Tongue (tissue), 2 donors: ENCODE measurements around the gene ZNF426. TPM values are rescaled to one million over a fixed set of nuclear protein-coding genes. Genes with fewer than 3 reads are reported as not detected.

Source experiments
- DNase-seq: peaks from one replicate; pipeline ENCODE4 v3.0.0-alpha.2; 2015
- total RNA-seq: library from RNA; depleted of rRNA; stranded (reverse); fragments of >200 nt; gene quantifications from one replicate; pipeline ENCODE4 v1.2.3, GENCODE V29; 2014

The ZNF426 gene
- total RNA-seq, 1 donor from 2014 or later, result 18.8 TPM

DNA sequence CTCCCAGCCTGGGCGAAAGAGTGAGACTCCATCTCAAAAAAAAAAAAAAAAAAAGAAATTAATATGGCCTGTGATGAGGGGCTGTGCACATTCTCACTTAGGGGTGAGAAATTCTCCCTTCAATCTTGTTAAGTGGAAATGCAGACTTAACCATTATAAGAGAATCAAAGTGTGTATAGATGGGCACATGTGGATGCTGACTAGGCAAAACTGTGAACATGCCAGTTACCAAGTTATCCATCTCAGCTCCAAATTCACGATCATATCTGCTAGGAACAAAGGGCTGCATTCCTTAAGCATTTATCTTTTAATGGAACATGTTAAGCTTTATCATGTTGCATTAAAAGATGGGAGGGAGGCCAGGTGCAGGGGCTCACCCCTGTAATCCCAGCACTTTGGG is 44.3 kb downstream of the ZNF426 start:
- no peak for DNase-seq

DNA sequence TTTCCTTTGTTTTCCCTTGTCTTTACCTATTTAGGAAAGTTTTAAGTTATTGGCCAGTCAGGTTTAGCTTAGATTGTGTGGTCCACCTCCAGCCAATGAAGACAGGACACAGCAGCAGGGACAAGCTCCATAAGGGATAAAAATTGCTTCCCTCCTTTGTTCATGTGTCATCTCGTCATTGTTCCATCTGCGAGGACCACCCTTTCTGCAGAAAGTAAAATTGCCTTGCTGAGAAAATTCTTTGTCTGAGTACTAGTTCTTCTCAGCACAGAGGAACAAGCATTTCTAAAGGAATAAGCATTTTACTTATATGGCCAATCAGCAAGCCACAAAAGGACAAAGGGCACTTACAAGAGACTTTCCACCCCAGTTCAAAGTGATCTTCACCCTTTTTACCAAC is 51.4 kb downstream of the ZNF426 start:
- no peak for DNase-seq

DNA sequence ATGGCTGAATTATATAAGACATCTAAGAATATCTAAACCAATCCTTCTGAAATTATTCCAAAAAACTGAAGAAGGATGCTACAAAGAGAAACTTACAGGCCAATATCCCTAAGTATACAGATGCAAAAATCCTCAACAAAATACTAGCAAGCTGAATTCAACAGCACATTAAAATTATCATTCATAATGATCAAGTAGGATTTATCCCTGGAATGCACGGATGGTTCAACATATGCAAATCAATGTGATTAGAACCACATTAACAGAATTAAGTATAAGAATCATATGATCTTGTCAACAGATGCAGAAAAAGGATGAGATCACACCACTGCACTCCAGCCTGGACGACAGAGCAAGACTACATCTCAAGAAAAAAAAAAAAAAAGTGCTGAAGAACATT is 53.3 kb downstream of the ZNF426 start:
- DNase-seq, result no peak

DNA sequence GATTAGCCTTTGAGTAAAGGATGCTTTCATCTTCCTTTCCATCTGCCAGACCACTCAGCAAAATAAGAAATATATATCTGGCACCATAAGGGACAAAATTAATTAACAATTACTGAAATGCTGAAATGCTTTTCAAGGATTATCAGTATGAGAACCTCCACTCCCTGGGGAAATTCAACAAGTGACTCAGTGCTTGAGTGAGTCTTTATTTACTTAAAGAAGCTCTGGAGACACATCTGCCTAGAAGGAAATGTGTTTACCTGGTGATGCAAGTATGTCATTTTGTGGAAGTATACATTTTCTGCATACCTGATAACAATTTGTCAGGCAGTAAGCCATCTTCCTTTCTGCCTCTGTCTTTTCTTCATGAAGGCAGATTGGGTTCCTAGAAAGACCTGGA is 63.5 kb downstream of the ZNF426 start:
- DNase-seq, result no peak

Other genes with a start within 250 kb of the ZNF426 start
- gene ZNF699, start 228.8 kb downstream of the ZNF426 start, total RNA-seq, result 23.5 TPM
- gene ZNF559, start 214.5 kb downstream of the ZNF426 start, total RNA-seq, result 29.2 TPM
- 5.8 TPM for gene ZNF177, start 175.6 kb downstream of the ZNF426 start, total RNA-seq
- gene ZNF266, start 103.1 kb downstream of the ZNF426 start, total RNA-seq, result 21.1 TPM
- not detected for gene ZNF560, start 40.0 kb downstream of the ZNF426 start, total RNA-seq
- gene ZNF121, start 45.9 kb upstream of the ZNF426 start, total RNA-seq, result 40.5 TPM
- gene ZNF561, start 82.6 kb upstream of the ZNF426 start, total RNA-seq, result 49.1 TPM
- 47.9 TPM for gene ZNF562, start 136.5 kb upstream of the ZNF426 start, total RNA-seq
- 18.3 TPM for gene ZNF846, start 230.1 kb upstream of the ZNF426 start, total RNA-seq